ENCODE data around the gene PCGF3.
"Not testable (repeated sequence)": the region's sequence is repeated elsewhere in the genome, so short reads cannot be mapped to it uniquely, and the experiment has no call there.

Gene PCGF3

DNA sequence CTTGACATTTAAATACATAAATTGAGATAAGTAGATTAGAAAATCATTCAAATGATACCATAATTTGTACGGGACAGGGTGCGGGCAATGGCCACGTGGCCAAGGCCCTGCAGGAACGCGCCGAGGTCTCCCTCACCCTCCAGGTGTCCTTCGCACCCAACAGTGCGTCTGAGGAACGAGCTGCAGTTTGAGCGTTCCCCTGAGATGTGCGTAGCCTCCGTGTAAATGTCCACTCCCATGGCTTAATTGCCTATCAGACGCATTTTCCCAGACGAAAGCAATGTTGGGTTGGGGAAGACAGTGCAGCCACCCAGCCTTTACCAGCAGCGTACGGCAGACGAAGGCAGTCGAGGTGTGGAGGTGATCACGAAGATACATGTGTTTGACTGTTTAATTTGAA is 63.9 kb downstream of the PCGF3 start:
- TF ChIP-seq, protein P1, sequence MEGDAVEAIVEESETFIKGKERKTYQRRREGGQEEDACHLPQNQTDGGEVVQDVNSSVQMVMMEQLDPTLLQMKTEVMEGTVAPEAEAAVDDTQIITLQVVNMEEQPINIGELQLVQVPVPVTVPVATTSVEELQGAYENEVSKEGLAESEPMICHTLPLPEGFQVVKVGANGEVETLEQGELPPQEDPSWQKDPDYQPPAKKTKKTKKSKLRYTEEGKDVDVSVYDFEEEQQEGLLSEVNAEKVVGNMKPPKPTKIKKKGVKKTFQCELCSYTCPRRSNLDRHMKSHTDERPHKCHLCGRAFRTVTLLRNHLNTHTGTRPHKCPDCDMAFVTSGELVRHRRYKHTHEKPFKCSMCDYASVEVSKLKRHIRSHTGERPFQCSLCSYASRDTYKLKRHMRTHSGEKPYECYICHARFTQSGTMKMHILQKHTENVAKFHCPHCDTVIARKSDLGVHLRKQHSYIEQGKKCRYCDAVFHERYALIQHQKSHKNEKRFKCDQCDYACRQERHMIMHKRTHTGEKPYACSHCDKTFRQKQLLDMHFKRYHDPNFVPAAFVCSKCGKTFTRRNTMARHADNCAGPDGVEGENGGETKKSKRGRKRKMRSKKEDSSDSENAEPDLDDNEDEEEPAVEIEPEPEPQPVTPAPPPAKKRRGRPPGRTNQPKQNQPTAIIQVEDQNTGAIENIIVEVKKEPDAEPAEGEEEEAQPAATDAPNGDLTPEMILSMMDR (IDR thresholded peaks at IDR 0.05; ENCODE audit: low read depth, low read length) = no peak
- no peak overlapping the region for H3K4me3 ChIP-seq (ENCODE audit: low read depth, low read length)

DNA sequence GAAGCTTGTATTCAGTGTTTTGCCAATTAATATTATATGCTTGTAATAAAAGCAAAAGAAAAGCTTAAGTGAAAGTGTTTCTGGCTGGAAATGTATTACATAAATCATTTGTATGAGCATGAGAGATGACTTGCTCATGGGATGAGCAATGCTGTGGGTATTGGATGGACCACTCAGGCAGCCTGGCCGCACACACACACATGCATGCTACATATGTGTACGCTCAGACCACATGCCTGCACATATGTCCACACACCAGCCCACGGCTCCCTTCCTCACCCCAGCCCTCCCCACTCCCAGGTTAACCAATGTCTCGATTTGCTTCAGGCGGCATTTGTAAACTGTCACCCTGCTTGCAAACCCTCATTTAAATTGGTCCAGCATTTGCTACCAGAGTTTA is 64.4 kb downstream of the PCGF3 start:
- H3K4me3 ChIP-seq (ENCODE audit: low read depth, low read length) = no peak overlapping the region
- TF ChIP-seq, protein P1 (IDR thresholded peaks at IDR 0.05; ENCODE audit: low read depth, low read length) = no peak

GRCh38 chr4:771464-771863 is 65.8 kb downstream of the PCGF3 start:
- TF ChIP-seq, protein P1 (IDR thresholded peaks at IDR 0.05; ENCODE audit: low read depth, low read length) = no peak
- H3K4me3 ChIP-seq (ENCODE audit: low read depth, low read length) = no peak overlapping the region

- TF ChIP-seq, protein P1 (IDR thresholded peaks at IDR 0.05; ENCODE audit: low read depth, low read length) = no peak
- H3K4me3 ChIP-seq (ENCODE audit: low read depth, low read length) = no peak overlapping the region
These were observed 66.5 kb downstream of the PCGF3 start for GRCh38 chr4:772118-772517.

DNA sequence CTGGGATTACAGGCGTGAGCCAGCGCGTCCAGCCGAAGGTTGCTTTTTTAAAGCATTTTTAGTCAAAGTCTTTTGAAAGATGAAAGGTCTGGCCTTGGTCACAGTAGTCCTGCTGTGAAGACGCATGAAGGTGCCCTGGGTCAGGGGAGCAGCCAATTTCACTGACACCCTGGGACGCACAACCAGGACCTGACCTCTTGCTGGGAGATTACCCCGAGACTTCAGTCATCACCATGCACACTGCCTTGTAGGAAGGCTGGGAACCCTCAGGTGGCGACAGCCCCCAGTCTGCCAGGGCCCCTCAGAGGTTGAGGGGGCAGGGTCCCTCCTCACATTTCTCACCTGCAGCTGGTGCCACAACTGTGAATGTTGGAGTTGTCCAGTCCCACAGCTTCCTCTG is 67.1 kb downstream of the PCGF3 start:
- TF ChIP-seq, protein P1 (IDR thresholded peaks at IDR 0.05; ENCODE audit: low read depth, low read length) = no peak
- no peak overlapping the region for H3K4me3 ChIP-seq (ENCODE audit: low read depth, low read length)

DNA sequence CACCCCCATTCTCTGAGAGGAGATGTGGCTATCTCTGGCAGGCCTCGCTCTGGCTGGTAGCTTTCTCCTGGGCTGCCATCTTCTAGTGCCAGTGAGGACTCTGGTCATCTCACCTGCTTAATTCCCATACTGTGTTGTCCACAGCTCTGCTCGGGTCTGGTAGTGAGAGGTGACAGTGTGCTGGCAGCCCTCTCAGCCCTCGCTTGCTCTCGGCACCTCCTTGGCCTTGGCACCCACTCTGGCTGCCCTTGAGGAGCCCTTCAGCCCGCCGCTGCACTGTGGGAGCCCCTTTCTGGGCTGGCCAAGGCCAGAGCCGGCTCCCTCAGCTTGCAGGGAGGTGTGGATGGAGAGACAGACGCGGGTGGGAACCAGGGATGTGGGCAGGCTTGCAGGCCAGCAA is 67.6 kb downstream of the PCGF3 start:
- TF ChIP-seq, protein P1 (IDR thresholded peaks at IDR 0.05; ENCODE audit: low read depth, low read length) = no peak
- H3K4me3 ChIP-seq (ENCODE audit: low read depth, low read length) = no peak overlapping the region

DNA sequence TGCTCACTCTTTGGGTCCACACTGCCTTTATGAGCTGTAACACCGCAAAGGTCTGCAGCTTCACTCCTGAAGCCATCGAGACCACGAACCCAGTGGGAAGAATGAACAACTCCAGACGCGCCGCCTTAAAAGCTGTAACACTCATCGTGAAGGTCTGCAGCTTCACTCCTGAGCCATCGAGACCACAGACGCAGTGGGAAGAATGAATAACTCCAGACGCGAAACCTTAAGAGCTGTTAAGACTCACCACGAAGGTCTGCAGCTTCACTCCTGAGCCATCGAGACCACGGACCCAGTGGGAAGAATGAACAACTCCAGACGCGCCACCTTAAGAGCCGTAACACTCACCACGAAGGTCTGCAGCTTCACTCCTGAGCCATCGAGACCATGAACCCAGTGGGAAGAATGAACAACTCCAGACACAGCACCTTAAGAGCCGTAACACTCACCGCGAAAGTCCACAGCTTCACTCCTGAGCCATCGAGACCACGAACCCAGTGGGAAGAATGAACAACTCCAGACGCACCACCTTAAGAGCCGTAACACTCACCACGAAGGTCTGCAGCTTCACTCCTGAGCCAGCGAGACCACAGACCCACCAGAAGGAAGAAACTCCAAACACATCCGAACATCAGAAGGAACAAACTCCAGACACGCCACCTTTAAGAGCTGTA is 68.9 kb downstream of the PCGF3 start:
- not testable (repeated sequence) for H3K4me3 ChIP-seq (ENCODE audit: low read depth, low read length)

GRCh38 chr4:775485-775884 is 69.9 kb downstream of the PCGF3 start:
- not testable (repeated sequence) for H3K4me3 ChIP-seq (ENCODE audit: low read depth, low read length)
